ENCODE measurements around the gene UBE2E3. TPM values are rescaled to one million over a fixed set of nuclear protein-coding genes. Genes with fewer than 3 reads are reported as not detected.

UBE2E3 gene
- total RNA-seq, 1 experiment from 2014 or later: 76.3 TPM

GRCh38 chr2:181063696-181064095 lies 83.3 kb downstream of the UBE2E3 start:
- Mint-ChIP-seq H3K9me3 (no peaks in the 10 kb centered on the region), H3K36me3 (no peaks in the 10 kb centered on the region), H3K4me3 (no peak overlapping the region), H3K27me3 (ENCODE audit: low read depth) (no peaks in the 10 kb centered on the region), H3K27ac (0 out of 2 replicates have a peak overlapping the region, but pooled peaks have one; percentile 62), H3K4me1 (peaks cover 17% of the 10 kb centered on the region)
- DNase-seq (ENCODE audit: low spot score) (no peak), ATAC-seq (no peak)
- ChIA-PET POLR2A (no interaction called here), CTCF (no interaction called here)
- TF ChIP-seq, protein P1, sequence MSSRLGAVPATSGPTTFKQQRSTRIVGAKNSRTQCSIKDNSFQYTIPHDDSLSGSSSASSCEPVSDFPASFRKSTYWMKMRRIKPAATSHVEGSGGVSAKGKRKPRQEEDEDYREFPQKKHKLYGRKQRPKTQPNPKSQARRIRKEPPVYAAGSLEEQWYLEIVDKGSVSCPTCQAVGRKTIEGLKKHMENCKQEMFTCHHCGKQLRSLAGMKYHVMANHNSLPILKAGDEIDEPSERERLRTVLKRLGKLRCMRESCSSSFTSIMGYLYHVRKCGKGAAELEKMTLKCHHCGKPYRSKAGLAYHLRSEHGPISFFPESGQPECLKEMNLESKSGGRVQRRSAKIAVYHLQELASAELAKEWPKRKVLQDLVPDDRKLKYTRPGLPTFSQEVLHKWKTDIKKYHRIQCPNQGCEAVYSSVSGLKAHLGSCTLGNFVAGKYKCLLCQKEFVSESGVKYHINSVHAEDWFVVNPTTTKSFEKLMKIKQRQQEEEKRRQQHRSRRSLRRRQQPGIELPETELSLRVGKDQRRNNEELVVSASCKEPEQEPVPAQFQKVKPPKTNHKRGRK (CRISPR knock-in tag; IDR thresholded peaks at IDR 0.05; ENCODE audit: borderline replicate concordance): no peak
- no peak for TF ChIP-seq IRF2 (CRISPR knock-in tag; IDR thresholded peaks at IDR 0.05; ENCODE audit: borderline replicate concordance, low read depth)
- TF ChIP-seq PRRX2 (CRISPR knock-in tag; IDR thresholded peaks at IDR 0.05): no peak
- TF ChIP-seq, protein P2, sequence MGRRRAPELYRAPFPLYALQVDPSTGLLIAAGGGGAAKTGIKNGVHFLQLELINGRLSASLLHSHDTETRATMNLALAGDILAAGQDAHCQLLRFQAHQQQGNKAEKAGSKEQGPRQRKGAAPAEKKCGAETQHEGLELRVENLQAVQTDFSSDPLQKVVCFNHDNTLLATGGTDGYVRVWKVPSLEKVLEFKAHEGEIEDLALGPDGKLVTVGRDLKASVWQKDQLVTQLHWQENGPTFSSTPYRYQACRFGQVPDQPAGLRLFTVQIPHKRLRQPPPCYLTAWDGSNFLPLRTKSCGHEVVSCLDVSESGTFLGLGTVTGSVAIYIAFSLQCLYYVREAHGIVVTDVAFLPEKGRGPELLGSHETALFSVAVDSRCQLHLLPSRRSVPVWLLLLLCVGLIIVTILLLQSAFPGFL (CRISPR knock-in tag; IDR thresholded peaks at IDR 0.05; ENCODE audit: borderline replicate concordance): no peak
- no peak for TF ChIP-seq ELF4 (CRISPR knock-in tag; IDR thresholded peaks at IDR 0.05; ENCODE audit: low read depth)
- no peak for TF ChIP-seq SOX15 (CRISPR knock-in tag; IDR thresholded peaks at IDR 0.05)
- no peak for TF ChIP-seq ATF2 (CRISPR knock-in tag; IDR thresholded peaks at IDR 0.05; ENCODE audit: borderline replicate concordance, low read depth)

GRCh38 chr2:181065458-181065857 lies 85.1 kb downstream of the UBE2E3 start:
- POLR2A ChIA-PET: no interaction called here
- H3K27me3 Mint-ChIP-seq (ENCODE audit: low read depth): no peaks in the 10 kb centered on the region
- CTCF ChIA-PET: no interaction called here

More at GRCh38 chr2:181065458-181065857, 85.1 kb downstream of the UBE2E3 start:
- TF ChIP-seq ZNF317 (CRISPR knock-in tag; IDR thresholded peaks at IDR 0.05; ENCODE audit: borderline replicate concordance, low read depth) (no peak), SMAD4 (CRISPR knock-in tag; IDR thresholded peaks at IDR 0.05) (no peak), JUN (CRISPR knock-in tag; IDR thresholded peaks at IDR 0.05) (no peak), TCF7 (CRISPR knock-in tag; IDR thresholded peaks at IDR 0.05; ENCODE audit: low read depth) (no peak), USF2 (CRISPR knock-in tag; IDR thresholded peaks at IDR 0.05) (no peak), SOX15 (CRISPR knock-in tag; IDR thresholded peaks at IDR 0.05) (no peak), MLX (CRISPR knock-in tag; IDR thresholded peaks at IDR 0.05) (no peak), E2F4 (CRISPR knock-in tag; IDR thresholded peaks at IDR 0.05; ENCODE audit: borderline replicate concordance, low read depth) (no peak), RORB (CRISPR knock-in tag; IDR thresholded peaks at IDR 0.05) (no peak), ZNF423 (CRISPR knock-in tag; IDR thresholded peaks at IDR 0.05) (no peak), ZNF263 (CRISPR knock-in tag; IDR thresholded peaks at IDR 0.05; ENCODE audit: low read depth) (no peak), MYBL2 (CRISPR knock-in tag; IDR thresholded peaks at IDR 0.05) (no peak), NR1H2 (CRISPR knock-in tag; IDR thresholded peaks at IDR 0.05) (no peak), CBFB (CRISPR knock-in tag; IDR thresholded peaks at IDR 0.05; ENCODE audit: low read depth) (no peak)
- TF ChIP-seq, protein P3, sequence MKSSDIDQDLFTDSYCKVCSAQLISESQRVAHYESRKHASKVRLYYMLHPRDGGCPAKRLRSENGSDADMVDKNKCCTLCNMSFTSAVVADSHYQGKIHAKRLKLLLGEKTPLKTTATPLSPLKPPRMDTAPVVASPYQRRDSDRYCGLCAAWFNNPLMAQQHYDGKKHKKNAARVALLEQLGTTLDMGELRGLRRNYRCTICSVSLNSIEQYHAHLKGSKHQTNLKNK (CRISPR knock-in tag; IDR thresholded peaks at IDR 0.05): no peak
- TF ChIP-seq, protein P4, sequence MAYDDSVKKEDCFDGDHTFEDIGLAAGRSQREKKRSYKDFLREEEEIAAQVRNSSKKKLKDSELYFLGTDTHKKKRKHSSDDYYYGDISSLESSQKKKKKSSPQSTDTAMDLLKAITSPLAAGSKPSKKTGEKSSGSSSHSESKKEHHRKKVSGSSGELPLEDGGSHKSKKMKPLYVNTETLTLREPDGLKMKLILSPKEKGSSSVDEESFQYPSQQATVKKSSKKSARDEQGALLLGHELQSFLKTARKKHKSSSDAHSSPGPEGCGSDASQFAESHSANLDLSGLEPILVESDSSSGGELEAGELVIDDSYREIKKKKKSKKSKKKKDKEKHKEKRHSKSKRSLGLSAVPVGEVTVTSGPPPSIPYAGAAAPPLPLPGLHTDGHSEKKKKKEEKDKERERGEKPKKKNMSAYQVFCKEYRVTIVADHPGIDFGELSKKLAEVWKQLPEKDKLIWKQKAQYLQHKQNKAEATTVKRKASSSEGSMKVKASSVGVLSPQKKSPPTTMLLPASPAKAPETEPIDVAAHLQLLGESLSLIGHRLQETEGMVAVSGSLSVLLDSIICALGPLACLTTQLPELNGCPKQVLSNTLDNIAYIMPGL (CRISPR knock-in tag; IDR thresholded peaks at IDR 0.05): no peak
- TF ChIP-seq, protein P5, sequence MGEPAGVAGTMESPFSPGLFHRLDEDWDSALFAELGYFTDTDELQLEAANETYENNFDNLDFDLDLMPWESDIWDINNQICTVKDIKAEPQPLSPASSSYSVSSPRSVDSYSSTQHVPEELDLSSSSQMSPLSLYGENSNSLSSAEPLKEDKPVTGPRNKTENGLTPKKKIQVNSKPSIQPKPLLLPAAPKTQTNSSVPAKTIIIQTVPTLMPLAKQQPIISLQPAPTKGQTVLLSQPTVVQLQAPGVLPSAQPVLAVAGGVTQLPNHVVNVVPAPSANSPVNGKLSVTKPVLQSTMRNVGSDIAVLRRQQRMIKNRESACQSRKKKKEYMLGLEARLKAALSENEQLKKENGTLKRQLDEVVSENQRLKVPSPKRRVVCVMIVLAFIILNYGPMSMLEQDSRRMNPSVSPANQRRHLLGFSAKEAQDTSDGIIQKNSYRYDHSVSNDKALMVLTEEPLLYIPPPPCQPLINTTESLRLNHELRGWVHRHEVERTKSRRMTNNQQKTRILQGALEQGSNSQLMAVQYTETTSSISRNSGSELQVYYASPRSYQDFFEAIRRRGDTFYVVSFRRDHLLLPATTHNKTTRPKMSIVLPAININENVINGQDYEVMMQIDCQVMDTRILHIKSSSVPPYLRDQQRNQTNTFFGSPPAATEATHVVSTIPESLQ (CRISPR knock-in tag; IDR thresholded peaks at IDR 0.05): no peak
- Mint-ChIP-seq H3K27ac (no peak overlapping the region), H3K36me3 (no peaks in the 10 kb centered on the region), H3K4me1 (peaks cover 12% of the 10 kb centered on the region), H3K4me3 (no peak overlapping the region), H3K9me3 (no peaks in the 10 kb centered on the region)
- no peak for ATAC-seq
- no peak for DNase-seq (ENCODE audit: low spot score)
